ENCODE data around the gene ADARB2.

- TF ChIP-seq CTCF (IDR thresholded peaks at IDR 0.05) = no peak
- no peak for TF ChIP-seq POLR2AphosphoS5 (IDR thresholded peaks at IDR 0.05)
- TF ChIP-seq POLR2A (IDR thresholded peaks at IDR 0.05) = no peak
These were observed 20.5 kb downstream of the ADARB2 start for GRCh38 chr10:1716839-1717238.
